ENCODE results near the gene IL16.

GRCh38 chr15:81270188-81270587 lies 73.5 kb downstream of the IL16 start:
- TF ChIP-seq POLR2A (IDR thresholded peaks at IDR 0.05; ENCODE audit: low read depth): no peak
- no peak for TF ChIP-seq CTCF (IDR thresholded peaks at IDR 0.05)
- no peak for TF ChIP-seq EP300 (IDR thresholded peaks at IDR 0.05)
